AG20443 (cell line): Measurements from ENCODE around the gene NFATC2IP.
"Not testable (repeated sequence)": the region's sequence is repeated elsewhere in the genome, so short reads cannot be mapped to it uniquely, and the experiment has no call there.

ENCODE experiments used
- DNase-seq: peaks from one replicate; pipeline ENCODE4 v3.0.0; 2012; ENCODE audit warnings: low spot score, mixed read lengths

The NFATC2IP gene

GRCh38 chr16:28998837-28999236, 48.1 kb downstream of the NFATC2IP start:
- DNase-seq = no peak

- no peak for DNase-seq
These were observed 48.8 kb downstream of the NFATC2IP start for GRCh38 chr16:28999577-28999976.

DNA sequence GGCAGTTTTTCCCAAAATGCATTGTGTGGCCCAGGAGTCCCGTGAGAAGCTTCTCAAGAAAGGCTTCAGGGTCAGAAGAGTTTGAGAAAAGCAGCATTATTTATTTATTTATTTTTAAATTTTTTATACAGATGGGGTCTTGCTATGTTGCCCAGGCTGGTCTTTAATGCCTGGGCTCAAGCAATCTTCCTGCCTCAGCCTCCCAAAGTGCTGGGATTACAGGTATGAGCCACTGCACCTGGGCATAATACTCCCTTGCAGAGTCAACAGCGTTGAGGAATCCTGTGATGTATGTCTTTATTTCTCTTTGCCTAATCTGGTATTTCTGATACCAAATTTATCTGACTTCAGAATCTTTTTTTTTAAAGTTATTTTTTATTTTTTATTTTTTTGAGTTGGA, 49.3 kb downstream of the NFATC2IP start:
- no peak for DNase-seq

GRCh38 chr16:29004496-29005139, 53.9 kb downstream of the NFATC2IP start:
- DNase-seq = not testable (repeated sequence)

DNA sequence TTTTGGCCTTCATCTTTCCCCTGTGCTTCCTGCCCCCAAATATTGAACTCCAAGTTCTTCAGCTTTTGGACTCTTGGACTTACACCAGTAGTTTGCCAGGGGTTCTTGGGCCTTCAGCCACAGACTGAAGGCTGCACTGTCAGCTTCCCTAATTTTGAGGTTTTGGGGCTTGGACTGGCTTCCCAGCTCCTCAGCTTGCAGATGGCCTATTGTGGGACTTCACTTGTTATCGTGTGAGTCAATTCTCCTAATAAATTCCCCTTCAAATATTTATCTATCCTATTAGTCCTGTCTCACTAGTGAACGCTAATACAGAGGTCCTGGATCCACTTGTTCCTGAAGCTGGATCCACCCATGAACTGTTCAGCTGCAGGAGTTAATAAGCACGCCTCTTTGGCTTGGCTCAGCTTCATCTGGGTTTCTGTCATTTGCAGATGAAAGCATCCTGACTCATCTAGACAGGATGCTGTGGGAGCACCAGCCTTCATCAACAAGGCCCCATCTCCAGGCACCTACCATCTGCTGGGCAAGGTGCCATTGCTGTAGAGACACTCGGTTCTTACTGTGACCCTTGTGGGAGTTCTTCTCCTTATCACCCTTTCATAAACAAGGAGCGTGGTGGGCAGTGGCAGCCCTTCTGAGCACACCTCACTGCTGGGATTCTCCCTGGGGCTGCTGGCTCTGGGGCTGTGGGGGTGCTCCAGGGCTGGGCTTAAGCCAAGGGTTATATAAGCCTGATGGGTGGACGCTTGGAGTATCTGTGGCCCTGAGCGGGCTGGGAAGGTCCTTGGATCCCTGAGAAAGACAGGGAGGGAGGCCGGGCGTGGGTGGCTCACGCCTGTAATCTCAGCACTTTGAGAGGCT, 57.2 kb downstream of the NFATC2IP start:
- peak; percentile 71 for DNase-seq

DNA sequence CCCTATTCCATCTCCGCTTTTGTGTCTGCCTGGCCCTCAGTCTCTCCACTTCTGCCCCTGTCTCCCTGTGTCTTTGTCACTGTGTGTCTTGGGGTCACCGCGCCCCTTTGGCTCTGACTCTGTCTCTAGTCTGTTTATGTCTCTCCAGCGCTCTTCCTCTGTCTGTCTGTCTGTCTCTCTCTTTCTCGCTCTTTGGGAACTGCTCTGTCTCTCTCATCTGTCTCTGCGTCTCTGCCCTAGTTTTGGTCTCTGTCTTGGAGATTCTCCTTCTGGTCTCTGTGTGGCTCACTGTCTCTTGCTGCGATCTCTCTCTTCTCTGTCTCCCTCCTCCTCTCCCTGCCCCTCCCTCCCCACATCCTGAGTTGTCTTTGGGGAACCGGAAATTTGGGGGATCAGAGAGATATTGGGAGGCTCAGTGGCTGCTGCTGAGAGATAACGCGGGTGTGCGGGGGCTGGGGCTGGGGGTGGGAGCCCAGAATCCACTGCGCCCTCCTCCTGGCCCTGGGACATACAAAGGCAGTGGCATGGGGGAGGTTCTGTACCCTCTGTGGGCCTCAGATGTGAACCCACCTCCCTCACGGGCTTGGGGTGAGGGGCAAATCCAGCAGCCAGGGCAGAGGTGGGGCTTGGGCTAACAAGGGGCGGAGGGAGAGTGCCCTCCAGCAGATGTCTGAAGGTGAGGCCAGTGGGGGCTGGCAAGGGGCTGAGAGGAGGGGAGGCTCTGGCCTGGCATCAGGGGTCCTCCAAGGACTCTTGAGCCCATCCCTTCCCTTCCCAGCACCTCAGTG, 58.5 kb downstream of the NFATC2IP start:
- DNase-seq = no peak

DNA sequence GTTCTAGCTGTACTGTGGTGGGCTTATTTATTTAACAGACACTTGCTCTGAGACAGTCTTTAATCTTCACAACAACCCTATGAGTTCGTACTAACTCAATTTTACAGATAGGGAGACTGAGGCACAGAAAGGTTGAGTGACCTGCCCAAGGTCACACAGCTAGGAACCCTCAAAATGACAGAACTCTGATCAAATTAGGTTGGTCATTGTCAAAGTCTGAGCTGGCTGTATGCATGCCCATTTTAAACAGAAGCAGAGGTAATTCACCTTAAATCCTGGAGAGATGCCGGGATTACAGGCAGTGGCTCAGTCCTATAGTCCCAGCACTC, 59.1 kb downstream of the NFATC2IP start:
- no peak for DNase-seq

- no peak for DNase-seq
These were observed 60.4 kb downstream of the NFATC2IP start for GRCh38 chr16:29011112-29011511.

GRCh38 chr16:29011851-29012250, 61.1 kb downstream of the NFATC2IP start:
- DNase-seq = no peak

DNA sequence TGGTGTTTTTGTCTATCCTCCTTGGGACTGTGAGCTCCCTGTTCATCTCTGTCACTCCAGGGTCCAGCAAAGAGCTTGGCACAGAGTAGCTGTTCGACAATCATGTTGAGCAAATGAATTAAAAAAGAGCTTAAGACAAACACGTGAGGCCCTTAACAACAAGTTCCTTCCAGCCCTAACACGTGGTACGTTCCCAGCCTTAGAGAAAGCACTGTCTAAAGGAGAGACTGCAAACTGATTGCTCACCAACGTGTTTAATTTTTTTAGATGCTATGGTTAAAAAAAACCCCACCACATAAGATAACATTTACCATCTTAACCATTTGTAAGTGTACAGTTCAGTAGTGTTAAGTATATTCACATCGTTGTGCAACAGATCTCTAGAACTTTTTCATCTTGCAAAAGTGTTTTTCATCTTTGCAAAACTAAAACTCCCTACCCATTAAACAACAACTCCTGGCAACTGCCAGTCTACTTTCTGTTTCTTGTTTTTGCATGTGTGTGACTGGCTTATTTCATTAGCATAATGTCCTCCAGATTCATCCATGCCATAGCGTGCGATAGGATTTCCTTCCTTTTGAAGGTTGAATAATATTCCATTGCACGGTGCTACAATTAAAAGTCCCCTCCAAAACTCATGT, 62.3 kb downstream of the NFATC2IP start:
- DNase-seq = no peak

DNA sequence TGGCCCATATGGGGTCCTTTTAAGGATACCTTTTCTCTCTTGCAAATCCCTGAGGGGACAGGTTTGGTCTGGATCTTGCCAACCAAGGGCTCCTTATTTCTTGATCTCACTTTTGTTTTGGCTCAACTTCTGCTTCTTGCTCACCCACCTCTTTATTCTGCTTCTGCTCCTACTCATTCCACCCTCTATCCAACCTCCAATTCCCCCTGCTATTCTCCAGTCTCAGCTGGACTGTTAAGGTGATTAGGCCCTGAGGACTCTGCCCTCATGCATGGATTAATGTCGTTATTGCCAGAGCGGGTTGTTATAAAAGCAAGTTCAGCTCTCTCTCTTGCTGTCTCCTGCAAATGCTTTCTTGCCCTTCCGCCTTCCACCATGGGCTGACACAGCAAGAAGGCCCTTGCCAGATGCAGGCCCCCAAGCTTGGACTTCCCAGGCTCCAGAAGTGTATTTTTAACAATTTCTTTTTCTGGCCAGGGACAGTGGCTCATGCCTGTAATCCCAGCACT, 63.9 kb downstream of the NFATC2IP start:
- no peak for DNase-seq
